ENCODE results near the gene PCED1B.

Gene PCED1B

DNA sequence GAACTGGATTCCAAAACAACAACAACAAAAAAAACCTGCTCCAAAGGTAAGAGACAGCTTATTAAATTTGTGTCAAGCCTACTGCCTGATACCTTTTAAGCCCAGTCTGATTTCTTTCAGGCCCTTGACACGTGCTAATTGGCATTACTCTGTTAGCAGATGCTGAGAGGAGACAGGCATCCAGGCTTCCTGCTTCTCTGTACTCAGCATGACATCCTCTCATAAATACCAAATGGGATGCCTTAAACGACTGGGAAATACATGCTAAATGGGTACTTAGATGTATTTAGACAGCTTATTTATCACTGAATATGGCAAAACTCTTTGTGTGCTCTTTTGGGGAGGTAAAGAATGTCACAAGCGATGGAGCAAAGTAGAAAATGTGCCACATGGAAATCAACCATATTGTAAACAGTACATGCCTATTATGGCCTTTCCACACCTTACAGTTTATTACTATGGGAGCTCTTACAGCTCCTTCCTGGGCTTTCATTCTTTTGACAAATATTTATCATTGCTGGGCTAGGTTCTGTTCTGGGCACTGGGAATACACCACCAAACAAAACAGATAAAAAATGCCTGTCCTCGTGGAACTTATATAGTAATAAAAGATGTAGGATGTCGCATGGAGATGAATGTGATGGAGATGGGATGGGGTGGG is 11.5 kb upstream of the PCED1B start:
- no peak for DNase-seq (ENCODE audit: low read depth)

GRCh38 chr12:47068539-47068938 is 10.9 kb upstream of the PCED1B start:
- no peak for DNase-seq (ENCODE audit: low read depth)

DNA sequence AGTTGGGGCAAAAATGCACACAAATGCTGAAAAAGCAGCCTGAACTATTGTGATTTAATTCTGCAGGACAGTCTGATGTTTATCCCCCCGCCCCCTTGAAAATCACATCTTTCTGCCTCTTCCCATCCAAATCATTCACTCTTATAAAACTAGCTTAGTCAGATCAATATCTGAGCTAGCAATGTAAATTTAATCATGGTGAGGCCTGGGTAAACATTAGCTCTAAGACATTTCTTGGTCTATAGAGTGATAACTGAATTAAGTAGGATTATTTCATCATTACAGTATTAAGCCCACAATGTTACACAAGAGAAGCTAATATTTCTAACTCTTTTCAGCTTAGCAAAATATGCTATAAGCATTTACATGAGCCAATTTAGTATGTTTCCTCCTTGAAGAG is 9.1 kb upstream of the PCED1B start:
- DNase-seq (ENCODE audit: low read depth), result no peak

- no peak for DNase-seq (ENCODE audit: low read depth)
These were observed 8.1 kb upstream of the PCED1B start for GRCh38 chr12:47071241-47071852.

DNA sequence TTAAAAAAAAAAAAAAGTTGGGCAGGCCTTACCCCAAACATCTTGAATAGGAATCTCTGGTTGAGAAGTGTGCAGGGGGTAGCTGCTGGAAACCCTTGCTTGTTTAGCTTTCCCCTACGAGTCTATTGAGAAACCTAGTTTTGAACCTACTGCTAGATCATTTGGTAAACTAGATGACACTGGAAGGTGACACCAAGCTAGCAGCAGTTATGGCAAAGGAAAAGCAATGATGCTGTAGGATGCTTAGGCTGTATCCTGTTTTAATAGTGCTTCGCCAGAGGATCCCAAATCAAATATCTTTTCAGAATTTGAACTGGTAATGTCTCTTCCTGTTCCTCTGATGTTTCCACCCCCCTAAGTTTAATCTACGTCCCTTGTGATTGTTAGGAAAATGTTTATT is 5.5 kb upstream of the PCED1B start:
- no peak for DNase-seq (ENCODE audit: low read depth)

DNA sequence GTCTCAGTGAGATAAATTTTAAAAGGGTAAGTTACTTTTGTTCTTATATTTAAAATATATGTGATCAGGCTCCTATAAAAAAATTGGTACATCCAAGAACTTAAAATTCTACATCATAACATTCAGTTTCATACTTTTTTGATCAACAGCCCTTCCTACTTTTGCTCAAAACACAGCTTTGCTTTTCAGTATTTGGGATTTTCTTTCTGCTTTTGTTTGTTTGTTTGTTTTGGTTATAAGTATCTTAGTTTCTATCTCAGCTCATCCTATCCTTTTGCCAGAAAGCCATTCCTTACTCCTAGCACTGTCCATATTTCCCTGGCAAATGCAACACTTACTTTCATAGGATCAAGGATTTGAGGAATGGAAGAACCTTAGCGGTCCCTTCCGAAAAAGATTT is 4.7 kb upstream of the PCED1B start:
- DNase-seq (ENCODE audit: low read depth), result no peak

- no peak for DNase-seq (ENCODE audit: low read depth)
These were observed 4.0 kb upstream of the PCED1B start for GRCh38 chr12:47075192-47076084.

DNA sequence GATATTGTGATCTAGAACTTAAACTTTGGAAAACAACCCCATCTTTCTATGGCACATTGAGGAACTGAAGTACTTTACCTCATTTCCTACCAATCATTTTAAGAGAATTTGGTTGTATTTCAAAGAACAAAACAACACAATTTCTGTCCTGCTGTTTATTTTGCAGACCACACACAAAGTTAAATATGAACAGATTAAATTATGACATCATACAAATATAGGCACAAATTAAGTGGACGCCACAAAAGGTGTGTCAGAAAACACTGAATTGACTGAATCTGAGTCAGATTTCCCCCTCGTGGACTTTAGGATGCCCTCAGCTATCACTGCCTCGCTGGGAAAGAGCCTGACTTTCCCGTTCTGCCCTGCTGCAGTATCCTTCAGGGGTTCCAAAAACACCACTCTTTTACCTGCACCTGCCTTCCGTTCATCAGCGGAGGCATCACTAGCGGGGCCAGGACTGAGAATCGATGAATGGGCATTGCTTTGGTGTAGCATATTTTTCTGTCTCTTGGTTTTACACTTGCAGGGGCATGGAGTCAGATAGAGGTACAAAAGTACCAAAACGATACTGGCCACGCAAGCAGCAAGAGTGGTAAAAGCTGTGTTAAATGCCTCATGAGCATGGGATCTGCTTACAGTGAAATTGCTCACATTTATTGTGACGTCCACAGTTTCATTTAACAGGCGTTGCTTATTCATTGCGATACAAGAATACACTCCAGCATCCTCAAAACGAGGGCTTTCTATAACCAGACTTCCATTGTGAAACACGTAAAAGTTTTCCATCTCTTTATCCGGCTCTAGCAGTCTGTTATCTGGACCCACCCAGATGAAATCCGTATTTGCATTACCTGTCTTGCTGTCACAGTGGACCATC is 2.0 kb upstream of the PCED1B start:
- DNase-seq (ENCODE audit: low read depth), result no peak

DNA sequence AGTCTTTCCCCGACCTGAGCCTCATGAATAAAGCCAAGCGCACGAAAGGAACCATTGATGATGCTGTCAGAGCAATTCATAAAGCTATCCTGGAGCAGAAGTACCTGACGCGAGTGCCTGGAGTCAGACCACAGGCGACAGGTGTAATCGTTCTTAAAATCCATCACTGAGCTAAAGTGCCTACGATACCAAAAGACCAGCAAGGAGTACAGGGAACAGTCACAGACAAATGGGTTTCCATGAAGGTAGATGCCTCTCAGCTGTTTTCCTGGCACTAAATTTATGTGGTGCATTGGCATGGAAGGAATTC is 1.4 kb upstream of the PCED1B start:
- no peak for DNase-seq (ENCODE audit: low read depth)

GRCh38 chr12:47078733-47079467 is 521 bp upstream of the PCED1B start:
- DNase-seq (ENCODE audit: low read depth), result peak; percentile 35

GRCh38 chr12:47079981-47080724 is 732 bp downstream of the PCED1B start:
- peak; percentile 12 for DNase-seq (ENCODE audit: low read depth)

- peak; percentile 32 for DNase-seq (ENCODE audit: low read depth)
These were observed 1.5 kb downstream of the PCED1B start for GRCh38 chr12:47080725-47081502.

DNA sequence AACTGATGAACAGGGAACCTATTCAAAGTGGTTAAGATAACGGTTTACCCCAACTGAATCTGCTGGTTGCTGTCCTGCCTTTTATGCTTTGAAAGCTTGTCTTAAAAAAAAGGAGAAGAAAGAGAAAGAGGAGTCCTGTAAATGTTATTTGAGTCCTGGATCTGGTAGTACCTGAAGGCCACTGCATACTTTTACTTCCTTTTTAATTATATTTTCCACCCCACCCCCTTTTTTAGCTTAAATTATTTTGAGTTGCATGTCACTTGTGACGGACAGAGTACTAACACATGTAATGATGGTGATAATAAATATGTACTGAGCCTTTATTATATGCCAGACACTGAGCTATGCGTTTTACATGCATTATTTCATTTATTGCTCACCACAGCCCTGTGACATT is 2.9 kb downstream of the PCED1B start:
- DNase-seq (ENCODE audit: low read depth), result no peak

DNA sequence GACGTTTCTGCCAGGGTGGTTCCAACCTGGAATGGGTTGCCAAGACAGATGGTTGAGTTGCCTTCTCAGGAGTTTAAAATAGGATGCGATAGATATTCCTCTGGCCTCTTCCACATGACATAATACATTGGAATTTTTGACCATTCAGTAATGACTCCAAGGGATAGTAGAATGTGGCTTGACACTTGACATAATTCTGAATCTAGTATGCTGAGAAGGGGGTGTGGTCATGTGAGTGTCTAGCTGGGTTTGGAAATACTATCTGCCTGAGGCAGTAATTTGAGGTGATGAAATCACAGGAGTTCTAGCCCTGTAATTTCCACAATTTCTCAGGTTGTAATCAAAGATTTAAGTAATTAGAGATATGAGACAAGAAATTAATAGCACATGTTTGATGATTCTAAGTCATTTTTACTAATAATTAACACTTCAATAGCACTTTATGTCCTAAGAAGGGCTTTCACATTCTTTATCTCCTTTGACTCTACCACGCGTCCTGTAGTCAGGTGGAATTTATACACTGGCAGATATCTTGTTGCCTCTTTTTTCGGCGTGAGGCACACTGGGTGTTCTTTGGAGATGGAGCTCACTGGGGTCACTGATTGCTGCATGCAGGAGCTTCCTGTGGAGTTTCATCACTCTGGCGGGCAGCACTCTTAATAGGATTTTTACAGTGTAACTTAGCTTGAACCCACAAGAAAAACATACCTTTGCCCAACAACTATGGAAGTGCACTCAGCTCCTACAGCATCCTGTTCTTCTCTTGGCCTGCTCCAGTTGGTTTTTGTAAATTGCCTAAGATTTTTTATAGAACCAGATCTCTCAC is 3.6 kb downstream of the PCED1B start:
- DNase-seq (ENCODE audit: low read depth), result no peak

DNA sequence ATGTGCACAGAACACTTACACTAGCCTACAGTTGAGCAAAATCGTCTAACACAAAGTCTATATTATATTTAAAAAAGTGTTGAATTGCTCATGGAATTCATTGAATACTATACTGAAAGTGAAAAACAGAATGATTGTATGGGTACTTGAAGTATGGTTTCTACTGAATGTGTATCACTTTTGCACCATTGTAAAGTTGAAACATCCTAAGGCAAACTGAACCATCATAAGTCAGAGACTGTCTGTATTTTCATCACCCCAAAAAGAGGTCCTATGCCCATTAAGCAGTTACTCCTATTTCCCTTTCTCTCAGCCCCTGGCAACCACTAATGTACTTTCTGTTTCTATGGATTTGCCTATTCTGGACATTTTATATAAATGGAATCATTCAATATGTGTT is 4.8 kb downstream of the PCED1B start:
- DNase-seq (ENCODE audit: low read depth), result no peak

DNA sequence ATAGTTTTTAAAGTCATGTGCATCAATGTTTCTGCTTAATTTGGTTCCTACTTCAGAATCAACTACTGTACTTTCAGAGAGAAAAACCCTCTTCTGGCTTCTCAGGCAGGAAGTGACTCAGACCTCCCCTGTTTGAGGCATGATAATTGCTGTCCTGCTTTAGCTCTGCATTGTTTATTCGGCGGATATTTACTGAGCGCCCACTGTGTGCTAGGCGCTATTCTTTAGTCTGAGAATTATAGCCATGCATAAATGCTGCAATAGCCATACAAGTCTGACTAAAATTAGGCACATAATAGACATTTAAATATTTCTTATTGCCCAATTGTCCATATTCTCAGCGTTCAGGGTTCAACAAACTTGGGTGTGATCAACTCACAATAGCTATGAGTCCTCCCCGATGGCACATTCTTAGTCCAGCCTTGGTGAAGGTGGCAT is 6.4 kb downstream of the PCED1B start:
- no peak for DNase-seq (ENCODE audit: low read depth)

GRCh38 chr12:47087088-47087688 is 7.8 kb downstream of the PCED1B start:
- no peak for DNase-seq (ENCODE audit: low read depth)

All from activated T-cell treated with anti-CD3 and anti-CD28 coated beads for 1 hour (primary cell).